NCI-H2171 treated with DMSO at 0.1 percent for 48 hours (cell line): Measurements from ENCODE around the gene CUL1.
A peak's percentile ranks its signal among the peaks of the same experiment; 100 is the strongest.

Source experiments
- DNase-seq: peaks from one replicate; lab custom pipeline; 2025; lab: John Stamatoyannopoulos, UW

Gene CUL1

GRCh38 chr7:148761499-148762278 is 63.0 kb downstream of the CUL1 start:
- DNase-seq: no peak

GRCh38 chr7:148763622-148764021 is 64.9 kb downstream of the CUL1 start:
- no peak for DNase-seq

GRCh38 chr7:148770004-148770403 is 71.3 kb downstream of the CUL1 start:
- no peak for DNase-seq

GRCh38 chr7:148772297-148773089 is 73.8 kb downstream of the CUL1 start:
- DNase-seq: peak; percentile 83

- DNase-seq: no peak
Measured at GRCh38 chr7:148773334-148773733, 74.6 kb downstream of the CUL1 start.

- no peak for DNase-seq
Measured at GRCh38 chr7:148774471-148774870, 75.8 kb downstream of the CUL1 start.

- no peak for DNase-seq
Measured at GRCh38 chr7:148782757-148783456, 84.2 kb downstream of the CUL1 start.

GRCh38 chr7:148783801-148784527 is 85.3 kb downstream of the CUL1 start:
- peak; percentile 77 for DNase-seq

- no peak for DNase-seq
Measured at GRCh38 chr7:148787571-148788295, 89.0 kb downstream of the CUL1 start.

GRCh38 chr7:148789220-148789619 is 90.5 kb downstream of the CUL1 start:
- DNase-seq: no peak

GRCh38 chr7:148790131-148790726 is 91.5 kb downstream of the CUL1 start:
- no peak for DNase-seq

- DNase-seq: no peak
Measured at GRCh38 chr7:148790850-148791249, 92.1 kb downstream of the CUL1 start.

- no peak for DNase-seq
Measured at GRCh38 chr7:148791546-148791945, 92.8 kb downstream of the CUL1 start.

GRCh38 chr7:148793590-148793989 is 94.9 kb downstream of the CUL1 start:
- no peak for DNase-seq

- DNase-seq: no peak
Measured at GRCh38 chr7:148794476-148794875, 95.8 kb downstream of the CUL1 start.

GRCh38 chr7:148796841-148797240 is 98.1 kb downstream of the CUL1 start:
- no peak for DNase-seq

- DNase-seq: no peak
Measured at GRCh38 chr7:148799893-148800555, 101.3 kb downstream of the CUL1 start.

- DNase-seq: no peak
Measured at GRCh38 chr7:148800677-148801076, 102.0 kb downstream of the CUL1 start.

- DNase-seq: no peak
Measured at GRCh38 chr7:148802101-148802493, 103.4 kb downstream of the CUL1 start.

- no peak for DNase-seq
Measured at GRCh38 chr7:148803094-148803493, 104.4 kb downstream of the CUL1 start.
